Measurements from ENCODE around the gene STAM2. TPM values are rescaled to one million over a fixed set of nuclear protein-coding genes. Genes with fewer than 3 reads are reported as not detected.
"Not testable (repeated sequence)": the region's sequence is repeated elsewhere in the genome, so short reads cannot be mapped to it uniquely, and the experiment has no call there.

STAM2 gene
- total RNA-seq, 2 donors from 2014 or later, result 26.8 to 27.3 TPM

- Histone ChIP-seq H3K4me1 (peaks cover 0 to 14% of the 10 kb centered on the region in 2 donors), H3K27me3 (no peaks in the 10 kb centered on the region), H3K36me3 (no peaks in the 10 kb centered on the region), H3K27ac (no peak overlapping the region), H3K4me3 (no peak overlapping the region), H3K9me3 (no peaks in the 10 kb centered on the region)
- TF ChIP-seq CTCF (IDR thresholded peaks at IDR 0.05), result no peak
- DNase-seq (ENCODE audit: low spot score), result no peak
These were observed 14.0 kb downstream of the STAM2 start for GRCh38 chr2:152161598-152161997.

- not testable (repeated sequence) for H3K27ac ChIP-seq; H3K4me3 ChIP-seq; H3K4me1 ChIP-seq; H3K9me3 ChIP-seq; H3K36me3 ChIP-seq; H3K27me3 ChIP-seq; DNase-seq (ENCODE audit: low spot score)
These were observed 15.2 kb downstream of the STAM2 start for GRCh38 chr2:152160378-152160777.

GRCh38 chr2:152157253-152157652, 18.3 kb downstream of the STAM2 start:
- TF ChIP-seq CTCF (IDR thresholded peaks at IDR 0.05), result no peak

GRCh38 chr2:152155209-152155608, 20.4 kb downstream of the STAM2 start:
- DNase-seq (ENCODE audit: low spot score), result no peak
- H3K27ac ChIP-seq, result no peak overlapping the region
- H3K36me3 ChIP-seq, result no peaks in the 10 kb centered on the region
- no peaks in the 10 kb centered on the region for H3K9me3 ChIP-seq
- TF ChIP-seq CTCF (IDR thresholded peaks at IDR 0.05), result no peak
- H3K27me3 ChIP-seq, result no peaks in the 10 kb centered on the region
- no peak overlapping the region for H3K4me3 ChIP-seq
- no peaks in the 10 kb centered on the region for H3K4me1 ChIP-seq

More at GRCh38 chr2:152157253-152157652, 18.3 kb downstream of the STAM2 start:
- H3K4me3 ChIP-seq, result no peak overlapping the region
- H3K27ac ChIP-seq, result no peak overlapping the region
- H3K4me1 ChIP-seq, result no peaks in the 10 kb centered on the region
- no peak for DNase-seq (ENCODE audit: low spot score)
- no peaks in the 10 kb centered on the region for H3K9me3 ChIP-seq
- no peaks in the 10 kb centered on the region for H3K36me3 ChIP-seq
- H3K27me3 ChIP-seq, result no peaks in the 10 kb centered on the region

GRCh38 chr2:152154462-152154861, 21.1 kb downstream of the STAM2 start:
- no peak for TF ChIP-seq CTCF (IDR thresholded peaks at IDR 0.05)
- no peak overlapping the region for H3K27ac ChIP-seq
- no peaks in the 10 kb centered on the region for H3K9me3 ChIP-seq
- H3K27me3 ChIP-seq, result no peaks in the 10 kb centered on the region
- H3K4me3 ChIP-seq, result no peak overlapping the region
- H3K36me3 ChIP-seq, result no peaks in the 10 kb centered on the region
- DNase-seq (ENCODE audit: low spot score), result no peak
- H3K4me1 ChIP-seq, result no peaks in the 10 kb centered on the region

- Histone ChIP-seq H3K9me3 (no peaks in the 10 kb centered on the region), H3K4me3 (no peak overlapping the region), H3K4me1 (peaks cover 0 to 10% of the 10 kb centered on the region in 2 donors), H3K36me3 (peaks cover 12% of the 10 kb centered on the region), H3K27ac (no peak overlapping the region), H3K27me3 (no peaks in the 10 kb centered on the region)
- no peak for DNase-seq (ENCODE audit: low spot score)
- no peak for TF ChIP-seq CTCF (IDR thresholded peaks at IDR 0.05)
These were observed 40.9 kb downstream of the STAM2 start for GRCh38 chr2:152134488-152135280.
